ENCODE measurements around the gene PSTPIP1.

- TF ChIP-seq, protein P1, sequence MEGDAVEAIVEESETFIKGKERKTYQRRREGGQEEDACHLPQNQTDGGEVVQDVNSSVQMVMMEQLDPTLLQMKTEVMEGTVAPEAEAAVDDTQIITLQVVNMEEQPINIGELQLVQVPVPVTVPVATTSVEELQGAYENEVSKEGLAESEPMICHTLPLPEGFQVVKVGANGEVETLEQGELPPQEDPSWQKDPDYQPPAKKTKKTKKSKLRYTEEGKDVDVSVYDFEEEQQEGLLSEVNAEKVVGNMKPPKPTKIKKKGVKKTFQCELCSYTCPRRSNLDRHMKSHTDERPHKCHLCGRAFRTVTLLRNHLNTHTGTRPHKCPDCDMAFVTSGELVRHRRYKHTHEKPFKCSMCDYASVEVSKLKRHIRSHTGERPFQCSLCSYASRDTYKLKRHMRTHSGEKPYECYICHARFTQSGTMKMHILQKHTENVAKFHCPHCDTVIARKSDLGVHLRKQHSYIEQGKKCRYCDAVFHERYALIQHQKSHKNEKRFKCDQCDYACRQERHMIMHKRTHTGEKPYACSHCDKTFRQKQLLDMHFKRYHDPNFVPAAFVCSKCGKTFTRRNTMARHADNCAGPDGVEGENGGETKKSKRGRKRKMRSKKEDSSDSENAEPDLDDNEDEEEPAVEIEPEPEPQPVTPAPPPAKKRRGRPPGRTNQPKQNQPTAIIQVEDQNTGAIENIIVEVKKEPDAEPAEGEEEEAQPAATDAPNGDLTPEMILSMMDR (IDR thresholded peaks at IDR 0.05; ENCODE audit: low read depth, low read length), result no peak
- TF ChIP-seq POLR2A (IDR thresholded peaks at IDR 0.05; ENCODE audit: extremely low read depth, insufficient read length) (no peak), MAX (IDR thresholded peaks at IDR 0.05; ENCODE audit: low read depth, low read length) (no peak)
Measured at GRCh38 chr15:77063249-77063648, 68.3 kb downstream of the PSTPIP1 start.

Measured in NB4 (cell line).